WI38 (cell line): ENCODE results near the gene TRMU.

Source experiments
- H3K4me3 ChIP-seq: 2 replicates; pipeline ENCODE4 v1.5.1; 2011; ENCODE audit warnings: low read depth, mild to moderate bottlenecking, control low read depth, low read length
- CTCF ChIP-seq: IDR thresholded peaks from 2 replicates; pipeline ENCODE4 v1.5.1; 2012; ENCODE audit warnings: low read depth, mild to moderate bottlenecking, control low read depth, low read length

Gene TRMU

GRCh38 chr22:46378426-46379065 is 43.0 kb downstream of the TRMU start:
- no peak for TF ChIP-seq CTCF
- no peak overlapping the region for H3K4me3 ChIP-seq

- H3K4me3 ChIP-seq = no peak overlapping the region
- no peak for TF ChIP-seq CTCF
Measured at GRCh38 chr22:46379066-46379930, 43.8 kb downstream of the TRMU start.

GRCh38 chr22:46380069-46380468 is 44.6 kb downstream of the TRMU start:
- TF ChIP-seq CTCF = no peak
- H3K4me3 ChIP-seq = no peak overlapping the region

GRCh38 chr22:46380581-46380980 is 45.1 kb downstream of the TRMU start:
- no peak overlapping the region for H3K4me3 ChIP-seq
- no peak for TF ChIP-seq CTCF

- TF ChIP-seq CTCF = no peak
- H3K4me3 ChIP-seq = no peak overlapping the region
Measured at GRCh38 chr22:46381142-46381541, 45.6 kb downstream of the TRMU start.

- no peak for TF ChIP-seq CTCF
- no peak overlapping the region for H3K4me3 ChIP-seq
Measured at GRCh38 chr22:46381731-46382130, 46.2 kb downstream of the TRMU start.

- no peak for TF ChIP-seq CTCF
- no peak overlapping the region for H3K4me3 ChIP-seq
Measured at GRCh38 chr22:46382524-46382923, 47.0 kb downstream of the TRMU start.
